OCI-LY7 (cell line): ENCODE measurements around the gene APIP.

ENCODE experiments used
- CTCF ChIP-seq: fragments of 200-600 bp; sonication (generic); conservative IDR thresholded peaks from 2 replicates; pipeline ENCODE4 v1.5.1; 2014; ENCODE audit warnings: mild to moderate bottlenecking, antibody characterized with exemption, low read length, moderate library complexity, mixed read lengths
- EZH2phosphoT487 ChIP-seq: fragments of 200-600 bp; sonication (generic); IDR thresholded peaks from 2 replicates; pipeline ENCODE4 v1.6.1; 2018; ENCODE audit warnings: low read depth, borderline replicate concordance, mild to moderate bottlenecking, mixed run types, antibody characterized with exemption, low read length, moderate library complexity, mixed read lengths

GRCh38 chr11:34911676-34912075 lies 4.5 kb downstream of the APIP start:
- no peak for TF ChIP-seq CTCF
- TF ChIP-seq EZH2phosphoT487: no peak
